ENCODE results near the gene MBTPS1.

MBTPS1 gene

GRCh38 chr16:84098939-84099338 lies 17.8 kb downstream of the MBTPS1 start:
- peaks cover 2% of the 10 kb centered on the region for H3K4me1 ChIP-seq (ENCODE audit: control insufficient read depth, insufficient read depth, low read length, poor library complexity, severe bottlenecking)
- no peaks in the 10 kb centered on the region for H3K9me3 ChIP-seq (ENCODE audit: control insufficient read depth, low read length)
- no peak overlapping the region for H3K4me3 ChIP-seq (ENCODE audit: extremely low read depth, insufficient read depth, low read length, poor library complexity, severe bottlenecking)
- WGBS, 2 experiments (ENCODE audit: insufficient coverage in 2 of 2), result 90 to 94% methylated on average over 3 to 6 of the region's 7 CpGs
- peaks cover 69% of the 10 kb centered on the region for H3K36me3 ChIP-seq (ENCODE audit: control insufficient read depth, insufficient read depth, low read length)
- H3K27ac ChIP-seq (ENCODE audit: low read depth, low read length, severe bottlenecking), result no peak overlapping the region

GRCh38 chr16:84096447-84097005 lies 20.2 kb downstream of the MBTPS1 start:
- H3K27ac ChIP-seq (ENCODE audit: low read depth, low read length, severe bottlenecking), result no peak overlapping the region
- H3K4me1 ChIP-seq (ENCODE audit: control insufficient read depth, insufficient read depth, low read length, poor library complexity, severe bottlenecking), result no peaks in the 10 kb centered on the region
- no peak overlapping the region for H3K4me3 ChIP-seq (ENCODE audit: extremely low read depth, insufficient read depth, low read length, poor library complexity, severe bottlenecking)
- WGBS, 2 experiments (ENCODE audit: insufficient coverage in 2 of 2), result 89 to 92% methylated on average over 1 to 2 of the region's 4 CpGs
- H3K36me3 ChIP-seq (ENCODE audit: control insufficient read depth, insufficient read depth, low read length), result peaks cover 82% of the 10 kb centered on the region
- no peaks in the 10 kb centered on the region for H3K9me3 ChIP-seq (ENCODE audit: control insufficient read depth, low read length)

GRCh38 chr16:84095466-84095865 lies 21.3 kb downstream of the MBTPS1 start:
- no peak overlapping the region for H3K4me3 ChIP-seq (ENCODE audit: extremely low read depth, insufficient read depth, low read length, poor library complexity, severe bottlenecking)
- H3K27ac ChIP-seq (ENCODE audit: low read depth, low read length, severe bottlenecking), result no peak overlapping the region
- H3K4me1 ChIP-seq (ENCODE audit: control insufficient read depth, insufficient read depth, low read length, poor library complexity, severe bottlenecking), result no peaks in the 10 kb centered on the region
- H3K36me3 ChIP-seq (ENCODE audit: control insufficient read depth, insufficient read depth, low read length), result peaks cover 86% of the 10 kb centered on the region
- H3K9me3 ChIP-seq (ENCODE audit: control insufficient read depth, low read length), result no peaks in the 10 kb centered on the region
- 94 to 98% methylated on average over 8 to 14 of the region's 14 CpGs for WGBS, 2 experiments (ENCODE audit: insufficient coverage in 2 of 2)

- peaks cover 88% of the 10 kb centered on the region for H3K36me3 ChIP-seq (ENCODE audit: control insufficient read depth, insufficient read depth, low read length)
- no peaks in the 10 kb centered on the region for H3K9me3 ChIP-seq (ENCODE audit: control insufficient read depth, low read length)
- H3K27ac ChIP-seq (ENCODE audit: low read depth, low read length, severe bottlenecking), result no peak overlapping the region
- WGBS, 2 experiments (ENCODE audit: insufficient coverage in 2 of 2), result 94% methylated on average over 4 of the region's 4 CpGs; no CpG with 5 or more reads in 1 of the 2 experiments
- no peaks in the 10 kb centered on the region for H3K4me1 ChIP-seq (ENCODE audit: control insufficient read depth, insufficient read depth, low read length, poor library complexity, severe bottlenecking)
- no peak overlapping the region for H3K4me3 ChIP-seq (ENCODE audit: extremely low read depth, insufficient read depth, low read length, poor library complexity, severe bottlenecking)
Observed at GRCh38 chr16:84093879-84094270, 22.9 kb downstream of the MBTPS1 start.

DNA sequence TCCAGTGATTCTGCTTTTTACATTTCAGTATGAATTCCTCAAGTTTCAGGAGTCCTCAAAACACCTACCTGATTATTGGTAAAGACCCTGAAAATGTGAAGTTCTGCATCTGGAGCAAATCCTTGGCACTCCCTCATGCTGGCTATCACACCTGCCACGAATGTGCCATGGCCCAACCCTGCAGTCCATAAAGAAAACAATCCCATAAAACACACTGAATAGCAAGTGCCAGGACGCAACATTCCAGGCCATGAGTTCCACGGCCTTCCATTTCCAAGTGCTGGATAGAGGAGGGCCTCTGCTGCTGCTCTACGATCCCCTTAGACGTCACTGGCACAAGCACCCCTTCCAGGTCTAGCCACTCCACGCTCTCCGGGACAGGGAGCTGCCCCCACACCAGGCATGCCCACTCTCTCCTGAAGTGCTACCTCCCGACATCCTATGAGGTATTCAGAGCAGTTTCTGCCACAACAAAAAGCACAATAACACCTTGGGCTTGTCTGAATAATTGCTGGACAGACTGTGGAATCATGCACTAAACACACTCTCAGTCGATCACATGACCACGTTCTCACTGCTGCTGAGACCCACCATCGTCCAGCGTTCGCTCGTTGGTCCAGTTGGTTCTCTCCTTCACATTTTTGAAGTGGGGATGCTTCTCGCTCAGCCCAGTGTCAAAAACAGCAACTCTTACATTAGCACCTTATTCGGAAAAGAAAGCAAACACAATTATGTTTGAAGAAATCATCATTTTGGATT lies 23.4 kb downstream of the MBTPS1 start:
- no peaks in the 10 kb centered on the region for H3K9me3 ChIP-seq (ENCODE audit: control insufficient read depth, low read length)
- WGBS, 2 experiments (ENCODE audit: insufficient coverage in 2 of 2), result 91 to 94% methylated on average over 13 to 15 of the region's 16 CpGs
- H3K27ac ChIP-seq (ENCODE audit: low read depth, low read length, severe bottlenecking), result no peak overlapping the region
- no peak overlapping the region for H3K4me3 ChIP-seq (ENCODE audit: extremely low read depth, insufficient read depth, low read length, poor library complexity, severe bottlenecking)
- no peaks in the 10 kb centered on the region for H3K4me1 ChIP-seq (ENCODE audit: control insufficient read depth, insufficient read depth, low read length, poor library complexity, severe bottlenecking)
- H3K36me3 ChIP-seq (ENCODE audit: control insufficient read depth, insufficient read depth, low read length), result peaks cover 88% of the 10 kb centered on the region

DNA sequence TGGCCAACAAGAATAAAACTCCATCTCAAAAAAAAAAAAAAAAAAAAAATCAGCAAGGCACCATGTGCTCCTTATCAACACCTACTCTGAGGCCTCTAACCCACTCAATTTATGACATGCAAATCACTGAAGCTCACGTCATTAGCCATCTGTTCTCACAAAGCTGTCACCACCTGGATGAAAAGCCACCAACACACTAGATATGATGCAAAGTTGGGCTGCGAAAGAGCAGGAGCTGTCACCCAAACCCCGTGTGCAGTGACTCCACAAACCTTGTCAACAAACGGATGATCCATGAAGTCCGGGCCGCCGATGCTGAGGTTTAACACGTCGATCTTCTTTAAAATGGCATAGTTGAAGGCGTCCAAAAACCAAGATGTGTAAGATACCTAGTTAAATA lies 25.3 kb downstream of the MBTPS1 start:
- H3K4me1 ChIP-seq (ENCODE audit: control insufficient read depth, insufficient read depth, low read length, poor library complexity, severe bottlenecking), result no peaks in the 10 kb centered on the region
- H3K36me3 ChIP-seq (ENCODE audit: control insufficient read depth, insufficient read depth, low read length), result peaks cover 89% of the 10 kb centered on the region
- 93 to 100% methylated on average over 6 to 9 of the region's 10 CpGs for WGBS, 2 experiments (ENCODE audit: insufficient coverage in 2 of 2)

GRCh38 chr16:84090211-84090610 lies 26.5 kb downstream of the MBTPS1 start:
- no peak overlapping the region for H3K4me3 ChIP-seq (ENCODE audit: extremely low read depth, insufficient read depth, low read length, poor library complexity, severe bottlenecking)
- peaks cover 90% of the 10 kb centered on the region for H3K36me3 ChIP-seq (ENCODE audit: control insufficient read depth, insufficient read depth, low read length)
- no peaks in the 10 kb centered on the region for H3K4me1 ChIP-seq (ENCODE audit: control insufficient read depth, insufficient read depth, low read length, poor library complexity, severe bottlenecking)
- 87 to 91% methylated on average over 6 to 7 of the region's 9 CpGs for WGBS, 2 experiments (ENCODE audit: insufficient coverage in 2 of 2)
- no peak overlapping the region for H3K27ac ChIP-seq (ENCODE audit: low read depth, low read length, severe bottlenecking)
- no peaks in the 10 kb centered on the region for H3K9me3 ChIP-seq (ENCODE audit: control insufficient read depth, low read length)

More for the DNA sequence above, 25.3 kb downstream of the MBTPS1 start:
- Histone ChIP-seq H3K4me3 (ENCODE audit: extremely low read depth, insufficient read depth, low read length, poor library complexity, severe bottlenecking) (no peak overlapping the region), H3K27ac (ENCODE audit: low read depth, low read length, severe bottlenecking) (no peak overlapping the region), H3K9me3 (ENCODE audit: control insufficient read depth, low read length) (no peaks in the 10 kb centered on the region)

- H3K36me3 ChIP-seq (ENCODE audit: control insufficient read depth, insufficient read depth, low read length), result peaks cover 90% of the 10 kb centered on the region
- whole genome bisulfite sequencing, 2 experiments (ENCODE audit: insufficient coverage in 2 of 2), result 85 to 94% methylated on average over 10 to 13 of the region's 15 CpGs
- no peaks in the 10 kb centered on the region for H3K4me1 ChIP-seq (ENCODE audit: control insufficient read depth, insufficient read depth, low read length, poor library complexity, severe bottlenecking)
- no peak overlapping the region for H3K4me3 ChIP-seq (ENCODE audit: extremely low read depth, insufficient read depth, low read length, poor library complexity, severe bottlenecking)
- H3K9me3 ChIP-seq (ENCODE audit: control insufficient read depth, low read length), result no peaks in the 10 kb centered on the region
- H3K27ac ChIP-seq (ENCODE audit: low read depth, low read length, severe bottlenecking), result no peak overlapping the region
Observed at GRCh38 chr16:84088695-84089395, 27.9 kb downstream of the MBTPS1 start.

DNA sequence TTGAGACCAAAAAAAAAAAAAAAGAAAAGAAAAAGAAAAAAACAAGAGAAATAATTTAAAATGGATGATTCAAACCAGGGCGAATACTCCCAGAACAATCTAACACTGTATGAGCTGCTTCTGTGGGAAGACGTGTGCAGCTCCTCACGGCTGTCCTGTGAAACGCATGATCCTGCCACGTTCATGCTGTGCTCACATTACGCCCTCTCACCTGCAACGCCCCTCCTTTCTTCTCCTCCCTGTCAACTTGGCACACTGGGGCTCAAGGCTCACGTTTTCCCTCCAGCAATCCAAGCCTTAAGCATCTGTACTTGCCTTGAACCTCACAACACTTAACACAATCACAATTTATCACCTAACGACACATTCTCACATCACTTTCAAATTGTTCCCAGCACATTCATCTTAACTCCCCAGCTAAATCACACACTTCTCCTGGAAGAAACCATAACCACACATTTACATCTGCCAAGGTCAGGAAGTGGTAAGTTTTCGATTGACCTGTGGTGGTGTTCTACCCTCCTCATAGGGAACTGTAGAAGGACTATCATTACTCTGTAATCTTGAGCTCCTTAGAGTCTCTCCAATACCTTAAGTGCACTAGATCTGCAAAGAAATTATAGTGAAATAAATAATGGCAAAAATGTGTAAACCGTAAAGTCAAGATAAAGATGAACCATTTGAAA lies 29.1 kb downstream of the MBTPS1 start:
- H3K4me1 ChIP-seq (ENCODE audit: control insufficient read depth, insufficient read depth, low read length, poor library complexity, severe bottlenecking), result no peaks in the 10 kb centered on the region
- H3K9me3 ChIP-seq (ENCODE audit: control insufficient read depth, low read length), result no peaks in the 10 kb centered on the region
- H3K4me3 ChIP-seq (ENCODE audit: extremely low read depth, insufficient read depth, low read length, poor library complexity, severe bottlenecking), result no peak overlapping the region
- 90 to 97% methylated on average over 9 to 10 of the region's 11 CpGs for WGBS, 2 experiments (ENCODE audit: insufficient coverage in 2 of 2)
- no peak overlapping the region for H3K27ac ChIP-seq (ENCODE audit: low read depth, low read length, severe bottlenecking)
- H3K36me3 ChIP-seq (ENCODE audit: control insufficient read depth, insufficient read depth, low read length), result peaks cover 89% of the 10 kb centered on the region

DNA sequence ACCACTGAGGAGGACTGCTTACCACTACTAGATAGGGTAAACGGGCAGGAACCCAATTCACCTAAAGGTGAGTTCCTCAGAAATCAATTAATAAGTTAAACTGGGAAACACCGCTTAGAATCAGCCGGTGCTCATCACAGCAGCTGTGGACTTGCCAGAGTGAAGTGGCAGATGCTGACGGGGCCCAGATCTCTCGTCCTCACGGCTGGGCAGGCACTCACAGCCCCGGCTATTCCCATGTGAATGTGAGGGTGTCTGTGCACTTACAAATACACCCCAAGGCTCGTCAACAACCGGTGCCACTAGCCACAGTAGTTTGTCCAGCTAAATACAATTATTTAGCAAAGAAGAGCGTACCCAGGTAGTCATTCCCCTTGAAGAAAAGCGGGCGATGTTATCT lies 29.7 kb downstream of the MBTPS1 start:
- Histone ChIP-seq H3K4me1 (ENCODE audit: control insufficient read depth, insufficient read depth, low read length, poor library complexity, severe bottlenecking) (no peaks in the 10 kb centered on the region), H3K36me3 (ENCODE audit: control insufficient read depth, insufficient read depth, low read length) (peaks cover 87% of the 10 kb centered on the region), H3K27ac (ENCODE audit: low read depth, low read length, severe bottlenecking) (no peak overlapping the region), H3K9me3 (ENCODE audit: control insufficient read depth, low read length) (no peaks in the 10 kb centered on the region), H3K4me3 (ENCODE audit: extremely low read depth, insufficient read depth, low read length, poor library complexity, severe bottlenecking) (no peak overlapping the region)
- 69 to 76% methylated on average over 4 to 5 of the region's 12 CpGs for WGBS, 2 experiments (ENCODE audit: insufficient coverage in 2 of 2)
